ENCODE data around the gene WDR70.
"Not testable (repeated sequence)": the region's sequence is repeated elsewhere in the genome, so short reads cannot be mapped to it uniquely, and the experiment has no call there.

GRCh38 chr5:37454402-37455055 is 75.4 kb downstream of the WDR70 start:
- TF ChIP-seq CTCF, POLR2A (IDR thresholded peaks at IDR 0.05): not testable (repeated sequence)

All from uterus (tissue), 2 donors.